SU-DHL-6 (cell line): ENCODE measurements around the gene CBLN3.

Experiments used
- CTCF ChIP-seq: fragments of 200-600 bp; sonication (generic); IDR thresholded peaks from one replicate; pipeline ENCODE4 v1.5.1; 2017; ENCODE audit warnings: antibody characterized with exemption, mild to moderate bottlenecking, low read length, moderate library complexity; ENCODE audit not compliant: insufficient read depth, poor library complexity, severe bottlenecking
- EZH2phosphoT487 ChIP-seq: fragments of 200-600 bp; sonication (generic), shearing (Covaris generic); conservative IDR thresholded peaks from 2 replicates; pipeline ENCODE4 v1.6.1; 2018; ENCODE audit warnings: mild to moderate bottlenecking, antibody characterized with exemption, low read length, moderate library complexity, mixed read lengths

- no peak for TF ChIP-seq CTCF
- no peak for TF ChIP-seq EZH2phosphoT487
These were observed 3.8 kb downstream of the CBLN3 start for GRCh38 chr14:24425704-24426103.
